Neural cell (in vitro differentiated cells): ENCODE results near the gene PIGP.

Experiments
- EP300 ChIP-seq: fragments of 450-650 bp; conservative IDR thresholded peaks from 2 replicates; pipeline ENCODE4 v1.6.1; 2014; ENCODE audit warnings: antibody characterized with exemption, mild to moderate bottlenecking, moderate library complexity; ENCODE audit not compliant: poor library complexity, severe bottlenecking
- EZH2 ChIP-seq: fragments of 200-600, 300-800 bp; shearing (Covaris generic), sonication (generic); IDR thresholded peaks from 2 replicates; pipeline ENCODE4 v1.6.1; 2014; ENCODE audit warnings: antibody characterized with exemption, low read length, borderline replicate concordance, mild to moderate bottlenecking; ENCODE audit not compliant: insufficient read depth, poor library complexity, severe bottlenecking
- RAD21 ChIP-seq: fragments of 450-650 bp; conservative IDR thresholded peaks from 2 replicates; pipeline ENCODE4 v1.6.1; 2014; ENCODE audit warnings: antibody characterized with exemption, mild to moderate bottlenecking, moderate library complexity
- TF ChIP-seq, protein P1 (sequence below): fragments of 450-650 bp; IDR thresholded peaks from 2 replicates; pipeline ENCODE4 v1.5.1; 2014; ENCODE audit warnings: antibody characterized with exemption, mild to moderate bottlenecking, moderate library complexity; ENCODE audit not compliant: poor library complexity, severe bottlenecking

DNA sequence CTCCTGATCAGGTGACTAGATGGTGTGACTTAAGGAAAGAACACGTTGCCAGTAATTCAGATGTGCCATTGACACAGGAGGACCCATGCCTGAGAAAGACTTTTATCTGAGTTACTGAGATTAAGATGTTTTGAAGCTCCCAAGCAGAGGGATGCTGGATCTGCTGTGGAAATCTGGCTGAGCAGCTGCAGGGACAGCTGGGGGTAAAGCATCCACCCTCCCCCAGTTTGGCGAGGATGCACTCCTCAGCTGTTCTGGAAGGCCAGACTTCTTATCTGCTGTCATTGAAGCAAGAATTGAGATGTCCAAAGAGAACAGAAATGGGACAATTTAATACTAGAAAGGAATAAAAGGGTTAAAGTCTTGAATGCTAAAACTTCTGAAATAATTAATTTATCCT, 25.9 kb upstream of the PIGP start:
- TF ChIP-seq, protein P1, sequence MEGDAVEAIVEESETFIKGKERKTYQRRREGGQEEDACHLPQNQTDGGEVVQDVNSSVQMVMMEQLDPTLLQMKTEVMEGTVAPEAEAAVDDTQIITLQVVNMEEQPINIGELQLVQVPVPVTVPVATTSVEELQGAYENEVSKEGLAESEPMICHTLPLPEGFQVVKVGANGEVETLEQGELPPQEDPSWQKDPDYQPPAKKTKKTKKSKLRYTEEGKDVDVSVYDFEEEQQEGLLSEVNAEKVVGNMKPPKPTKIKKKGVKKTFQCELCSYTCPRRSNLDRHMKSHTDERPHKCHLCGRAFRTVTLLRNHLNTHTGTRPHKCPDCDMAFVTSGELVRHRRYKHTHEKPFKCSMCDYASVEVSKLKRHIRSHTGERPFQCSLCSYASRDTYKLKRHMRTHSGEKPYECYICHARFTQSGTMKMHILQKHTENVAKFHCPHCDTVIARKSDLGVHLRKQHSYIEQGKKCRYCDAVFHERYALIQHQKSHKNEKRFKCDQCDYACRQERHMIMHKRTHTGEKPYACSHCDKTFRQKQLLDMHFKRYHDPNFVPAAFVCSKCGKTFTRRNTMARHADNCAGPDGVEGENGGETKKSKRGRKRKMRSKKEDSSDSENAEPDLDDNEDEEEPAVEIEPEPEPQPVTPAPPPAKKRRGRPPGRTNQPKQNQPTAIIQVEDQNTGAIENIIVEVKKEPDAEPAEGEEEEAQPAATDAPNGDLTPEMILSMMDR, result no peak
- TF ChIP-seq RAD21 (no peak), EP300 (no peak), EZH2 (no peak)
